LHCN-M2 (cell line): ENCODE data around the gene YIPF2. TPM values are rescaled to one million over a fixed set of nuclear protein-coding genes. Genes with fewer than 3 reads are reported as not detected.
A peak's percentile ranks its signal among the peaks of the same experiment; 100 is the strongest.
"Not testable (repeated sequence)": the region's sequence is repeated elsewhere in the genome, so short reads cannot be mapped to it uniquely, and the experiment has no call there.

ENCODE experiments used
- DNase-seq: peaks from one replicate; pipeline ENCODE4 v3.0.0-alpha.2; 2012; ENCODE audit warnings: low read depth
- total RNA-seq: library from RNA; depleted of rRNA; stranded (reverse); fragments of >200 nt; gene quantifications from 2 replicates; pipeline ENCODE4 v1.2.3, GENCODE V29; 2014

YIPF2 gene
- total RNA-seq, 1 experiment from 2014 or later = 64.0 TPM

- DNase-seq = peak; percentile 46
These were observed 16.7 kb downstream of the YIPF2 start for GRCh38 chr19:10911579-10912363.

GRCh38 chr19:10908380-10908960, 20.0 kb downstream of the YIPF2 start:
- DNase-seq = no peak

GRCh38 chr19:10907925-10908324, 20.5 kb downstream of the YIPF2 start:
- DNase-seq = no peak

GRCh38 chr19:10899151-10899653, 29.2 kb downstream of the YIPF2 start:
- no peak for DNase-seq

DNA sequence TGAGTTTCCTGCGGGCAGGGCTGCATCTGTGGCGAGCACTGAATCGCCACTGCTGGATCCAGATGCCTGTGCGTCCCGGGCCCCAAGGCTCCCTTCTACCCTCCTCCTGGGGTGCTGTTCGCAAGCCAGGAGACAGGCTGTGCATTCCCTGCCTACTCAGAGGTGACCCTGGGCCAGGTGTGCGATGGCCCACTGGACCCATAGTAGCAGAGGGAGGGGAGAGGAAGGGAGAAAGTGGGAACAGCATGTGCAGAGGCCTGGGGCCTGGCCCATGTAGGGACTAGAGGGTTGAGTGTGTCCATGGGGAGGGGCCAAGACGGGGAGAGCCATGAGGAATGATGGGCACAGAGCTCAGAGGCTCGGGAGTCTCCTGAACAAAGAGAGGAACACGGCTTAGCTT, 29.8 kb downstream of the YIPF2 start:
- DNase-seq = no peak

GRCh38 chr19:10896851-10897526, 31.4 kb downstream of the YIPF2 start:
- no peak for DNase-seq

DNA sequence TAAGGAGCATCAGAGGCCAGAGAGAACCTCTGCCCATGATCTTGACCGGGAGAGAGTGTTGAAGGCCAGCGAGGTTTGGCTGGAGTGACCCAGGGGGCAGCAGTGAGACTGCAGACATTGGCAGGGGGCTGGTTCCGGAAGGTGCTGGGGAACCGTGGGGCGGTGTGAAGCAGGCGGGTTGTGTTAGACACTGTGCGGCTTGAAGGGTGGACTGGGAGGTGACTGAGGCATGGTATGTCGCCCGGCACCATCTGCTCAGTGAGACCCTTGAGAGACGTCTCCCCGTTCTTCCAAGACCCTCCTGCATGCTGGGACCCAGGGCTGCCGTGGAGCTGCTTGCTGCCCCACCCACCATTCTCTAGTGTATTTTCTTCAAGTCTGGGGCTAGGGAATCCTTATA, 32.5 kb downstream of the YIPF2 start:
- no peak for DNase-seq

- no peak for DNase-seq
These were observed 33.1 kb downstream of the YIPF2 start for GRCh38 chr19:10895363-10895762.

DNA sequence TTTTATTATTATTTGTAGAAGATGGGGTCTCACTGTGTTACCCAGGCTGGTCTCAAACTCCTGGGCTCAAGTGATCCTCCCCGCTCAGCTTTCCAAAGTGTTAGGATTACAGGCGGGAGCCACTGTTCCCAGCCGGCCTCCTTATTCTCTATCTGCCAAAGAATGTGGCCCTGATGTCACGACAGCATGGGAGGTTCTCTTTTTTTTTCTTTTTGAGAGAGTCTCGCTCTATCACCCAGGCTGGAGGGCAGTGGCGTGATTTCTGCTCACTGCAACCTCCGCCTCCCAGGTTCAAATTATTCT, 33.6 kb downstream of the YIPF2 start:
- DNase-seq = no peak

GRCh38 chr19:10892256-10892655, 36.2 kb downstream of the YIPF2 start:
- DNase-seq = peak; percentile 73

DNA sequence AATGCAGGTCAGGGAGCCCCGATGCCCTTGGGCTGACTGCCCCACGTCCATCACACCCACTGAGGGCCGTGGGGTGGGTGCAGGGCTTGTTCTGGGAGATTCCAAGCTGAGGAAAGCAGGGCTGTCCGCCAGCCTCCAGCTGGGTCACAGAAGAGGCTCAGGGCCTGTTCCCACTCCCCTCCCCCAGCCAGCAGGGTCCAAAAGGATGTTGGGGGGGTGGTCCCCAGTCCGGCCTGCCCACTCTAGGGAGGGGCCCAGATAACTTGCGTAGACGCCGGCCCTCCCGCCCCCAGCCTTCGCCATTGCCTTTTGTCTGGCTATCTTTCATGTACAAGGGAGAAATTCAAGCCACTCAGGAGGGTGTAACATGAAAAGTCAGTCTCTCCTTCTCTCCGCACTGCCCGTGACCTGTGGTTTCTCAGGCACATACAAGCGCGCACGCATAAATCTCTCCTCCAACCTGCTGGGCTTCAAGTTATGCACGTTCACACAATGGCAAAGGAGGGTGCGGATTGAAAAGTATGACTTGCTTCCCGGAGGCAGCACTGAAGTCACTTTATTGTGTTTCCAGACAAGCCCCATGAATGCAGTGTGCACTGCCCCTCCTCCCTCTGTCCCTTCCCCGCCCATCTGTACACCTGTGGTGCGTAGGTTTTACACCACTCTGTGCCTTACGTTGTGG, 36.9 kb downstream of the YIPF2 start:
- no peak for DNase-seq

DNA sequence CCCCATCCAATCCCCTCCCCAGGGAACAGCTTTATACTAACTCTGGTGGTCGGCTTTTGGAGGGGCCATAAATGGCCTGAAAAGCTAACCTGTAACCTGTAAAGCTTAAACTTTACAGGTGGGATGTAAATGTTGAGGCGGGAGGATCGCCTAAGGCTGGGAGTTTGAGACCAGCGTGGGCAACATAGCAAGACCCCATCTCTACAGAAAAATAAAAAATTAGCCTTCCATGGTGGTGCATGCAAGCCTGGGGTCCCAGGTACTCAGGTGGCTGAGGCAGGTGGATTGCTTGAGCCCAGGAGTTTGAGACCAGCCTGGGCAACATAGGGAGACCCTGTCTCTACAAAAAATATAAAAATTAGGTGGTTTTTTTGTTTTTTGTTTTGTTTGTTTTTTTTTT, 38.6 kb downstream of the YIPF2 start:
- DNase-seq = no peak

- DNase-seq = no peak
These were observed 40.0 kb downstream of the YIPF2 start for GRCh38 chr19:10888421-10888866.

DNA sequence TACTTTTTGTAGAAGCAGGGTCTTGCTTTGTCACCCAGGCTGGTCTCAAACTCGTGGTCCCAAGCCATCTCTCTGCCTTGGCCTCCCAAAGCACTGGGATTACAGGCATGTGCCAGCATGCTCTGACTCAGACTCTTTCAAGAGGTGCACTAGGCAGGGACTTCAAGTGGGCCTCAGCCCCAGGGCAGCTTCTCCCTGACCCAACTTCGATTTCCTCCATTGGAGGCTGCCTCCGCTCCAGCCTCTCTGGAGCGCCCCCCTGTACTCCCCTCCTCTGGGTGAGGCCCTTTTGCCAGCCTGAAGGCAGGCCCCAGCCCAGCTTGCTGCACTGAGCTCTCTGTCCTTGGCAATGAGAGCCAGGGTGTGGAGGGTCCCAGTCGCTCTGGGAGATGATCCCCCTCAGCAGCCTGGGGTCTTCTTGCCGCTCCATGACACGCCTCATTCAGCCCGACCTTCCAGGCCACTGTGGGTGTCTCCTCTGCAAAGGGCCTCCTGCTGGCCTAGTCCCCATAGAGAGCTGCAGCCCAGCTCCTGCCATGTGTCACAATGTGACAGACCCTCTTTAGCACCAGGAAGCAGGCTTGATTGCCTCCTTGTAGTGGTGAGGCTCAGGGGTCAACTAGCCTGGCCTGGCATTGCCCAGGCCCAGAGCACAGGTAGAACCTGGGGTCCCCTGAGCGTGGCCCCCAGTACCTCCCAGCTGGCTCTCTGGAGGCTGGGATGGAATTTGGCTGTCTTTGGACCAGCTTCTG, 40.6 kb downstream of the YIPF2 start:
- no peak for DNase-seq

DNA sequence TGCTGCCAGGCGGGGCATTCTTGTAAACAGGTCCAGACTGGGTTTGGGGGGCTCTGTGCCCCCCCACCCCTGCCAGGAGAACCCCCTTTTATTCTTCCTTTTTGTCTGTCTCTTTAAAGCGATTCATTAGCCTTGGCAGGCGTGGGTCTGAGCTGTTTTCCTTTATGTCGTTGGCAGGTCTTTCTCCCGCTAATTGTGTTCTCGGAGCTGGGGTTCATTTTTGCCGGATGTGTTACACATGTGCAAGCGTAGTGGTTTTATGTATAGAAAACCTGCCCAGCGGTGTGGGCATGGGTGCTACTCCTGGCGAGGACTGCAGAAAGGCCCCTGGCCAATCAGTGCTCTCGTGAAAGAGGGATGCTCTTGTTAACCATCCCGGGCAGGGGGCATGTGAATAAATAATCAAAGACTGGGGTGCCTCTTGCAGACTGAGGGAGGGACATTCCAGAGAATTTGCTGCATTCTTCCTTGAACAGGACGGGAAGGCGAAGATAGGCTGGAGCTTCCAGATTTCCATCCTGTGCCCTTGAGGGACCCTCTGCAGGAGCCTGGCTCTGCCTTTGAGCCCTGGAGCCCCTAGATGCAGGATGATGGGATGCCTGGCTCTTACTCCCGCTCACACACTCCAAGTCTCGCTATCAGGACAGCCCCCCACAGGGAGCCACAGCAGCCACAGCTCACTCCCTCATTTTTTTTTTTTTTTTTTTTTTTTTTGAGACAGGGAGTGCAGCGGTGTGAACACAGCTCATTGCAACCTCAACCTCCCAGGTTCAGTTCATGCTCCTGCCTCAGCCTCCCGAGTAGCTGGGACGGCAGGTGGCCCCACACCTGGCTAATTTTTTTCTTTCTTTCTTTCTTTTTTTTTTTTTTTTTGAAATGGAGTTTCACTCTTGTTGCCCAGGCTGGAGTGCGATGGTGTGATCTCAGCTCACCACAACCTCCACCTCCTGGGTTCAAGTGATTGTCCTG, 43.0 kb downstream of the YIPF2 start:
- DNase-seq = no peak

DNA sequence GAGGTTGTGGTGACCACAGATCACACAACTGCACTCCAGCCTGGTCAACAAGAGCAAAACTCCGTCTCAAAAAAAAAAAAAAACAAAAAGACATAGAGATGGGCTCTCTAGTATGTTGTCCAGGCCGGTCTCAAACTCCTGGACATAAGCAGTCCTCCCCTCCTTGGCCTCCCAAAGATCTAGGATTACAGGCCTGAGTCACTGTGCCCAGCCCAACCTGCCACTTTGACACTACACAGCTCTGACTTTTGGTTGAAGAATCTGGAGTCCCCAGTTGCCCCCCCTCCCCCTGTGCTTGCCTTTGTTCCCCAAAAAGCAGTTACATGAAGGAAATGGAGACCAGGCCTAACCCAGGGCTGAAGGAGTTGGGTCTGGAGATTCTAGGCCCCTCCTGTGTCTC, 44.2 kb downstream of the YIPF2 start:
- DNase-seq = peak; percentile 75

DNA sequence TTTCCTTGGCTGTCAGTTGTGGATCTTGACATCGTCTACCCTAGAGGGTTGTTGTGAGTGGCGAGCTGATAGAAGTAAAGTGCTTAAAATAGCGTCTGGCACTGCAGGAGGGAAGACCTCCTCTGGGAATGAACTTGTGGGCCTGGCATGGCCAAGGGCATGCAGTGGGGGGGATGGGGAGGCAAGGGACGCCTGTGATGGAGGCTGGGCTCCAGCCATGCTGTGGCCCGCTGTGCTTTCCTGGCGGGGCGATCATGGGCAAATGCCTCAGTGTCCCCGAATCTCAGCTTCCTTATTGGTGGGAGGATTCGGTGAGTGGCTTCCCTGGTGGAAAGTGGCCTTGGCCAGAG, 46.4 kb downstream of the YIPF2 start:
- DNase-seq = no peak

DNA sequence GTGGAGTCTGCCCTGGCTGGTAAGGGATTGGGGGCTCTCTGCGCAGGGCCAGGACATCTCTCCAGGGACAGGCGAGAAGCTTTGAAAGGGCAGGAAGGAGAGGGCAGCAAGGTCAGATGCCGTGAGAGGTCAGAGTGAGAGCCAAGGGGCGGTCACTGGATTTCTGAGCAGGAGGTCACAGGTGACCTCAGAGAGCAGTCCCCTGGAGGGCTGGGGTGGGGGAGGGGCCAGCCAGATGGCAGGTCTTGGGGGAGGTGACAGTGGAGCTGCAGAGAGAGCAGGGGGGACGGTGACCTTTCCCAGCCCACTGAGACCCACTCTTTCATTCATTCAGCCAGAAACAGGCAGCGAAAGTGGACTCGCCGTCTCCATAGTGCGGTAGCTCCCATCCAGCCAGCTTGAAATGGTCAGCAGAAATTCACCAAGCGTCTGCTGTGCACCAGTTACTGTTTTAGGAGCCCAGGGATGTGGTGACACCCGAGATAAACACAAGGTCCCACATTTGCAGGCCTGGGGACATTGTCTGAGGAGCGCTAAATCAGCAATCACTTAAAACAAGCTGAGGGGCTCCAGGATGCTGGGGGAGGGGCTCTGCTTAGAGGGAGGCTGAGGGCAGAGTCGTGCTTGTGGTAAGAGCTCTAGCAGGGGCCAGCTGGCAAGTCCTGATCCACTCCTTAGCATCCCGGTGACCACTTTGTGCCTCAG, 46.9 kb downstream of the YIPF2 start:
- DNase-seq = no peak

GRCh38 chr19:10878253-10878652, 50.2 kb downstream of the YIPF2 start:
- DNase-seq = no peak

GRCh38 chr19:10877608-10878007, 50.8 kb downstream of the YIPF2 start:
- DNase-seq = not testable (repeated sequence)
